ENCODE measurements around the gene RNASEH2B.

- TF ChIP-seq ZNF274 (IDR thresholded peaks at IDR 0.05; ENCODE audit: low read depth, low read length) (no peak), YY1 (IDR thresholded peaks at IDR 0.05; ENCODE audit: insufficient read depth, insufficient read length) (no peak), SUZ12 (IDR thresholded peaks at IDR 0.05; ENCODE audit: extremely low read depth, insufficient read depth, insufficient read length) (no peak)
Observed at GRCh38 chr13:50955798-50956197, 46.2 kb downstream of the RNASEH2B start.
